ENCODE data around the gene TRIM37.

- no peak for TF ChIP-seq EZH2phosphoT487 (IDR thresholded peaks at IDR 0.05; ENCODE audit: borderline replicate concordance, low read depth)
- TF ChIP-seq GABPA (IDR thresholded peaks at IDR 0.05; ENCODE audit: low read depth) = no peak
- no peak for TF ChIP-seq CTCF (IDR thresholded peaks at IDR 0.05)
- TF ChIP-seq EP300 (IDR thresholded peaks at IDR 0.05; ENCODE audit: borderline replicate concordance in 1 of 2, low read depth in 1 of 2, low read length in 1 of 2) = no peak
- no peak for TF ChIP-seq MXI1 (IDR thresholded peaks at IDR 0.05; ENCODE audit: low read depth, low read length)
- 0 out of 2 replicates have a peak, but pooled peaks have one; percentile 18 for TF ChIP-seq POLR2AphosphoS5 (IDR thresholded peaks at IDR 0.05; ENCODE audit: low read depth, low read length)
- TF ChIP-seq TAF1 (IDR thresholded peaks at IDR 0.05; ENCODE audit: borderline replicate concordance, low read depth, low read length) = no peak
- no peak for TF ChIP-seq ELF1 (IDR thresholded peaks at IDR 0.05)
- no peak for TF ChIP-seq RAD21 (IDR thresholded peaks at IDR 0.05; ENCODE audit: low read length)
- TF ChIP-seq NRF1 (IDR thresholded peaks at IDR 0.05; ENCODE audit: low read depth, low read length) = no peak
These were observed 114.9 kb downstream of the TRIM37 start for GRCh38 chr17:58991718-58992331.
